GM23338 (cell line): ENCODE measurements around the gene DEPDC5.

ENCODE experiments used
- CREB1 ChIP-seq: fragments of 250-450 bp; sonication (Bioruptor Pico); IDR thresholded peaks from 2 replicates; pipeline ENCODE4 v1.5.0; 2020; ENCODE audit warnings: low read depth, mild to moderate bottlenecking, moderate library complexity
- CTCF ChIP-seq, 2 experiments: fragments of 200-600 bp in 1 of 2; sonication (generic) in 1 of 2; conservative IDR thresholded peaks; 2 replicates each; pipeline versions ENCODE4 v1.5.1 to v1.6.1; 2016 to 2017; ENCODE audit warnings: antibody characterized with exemption in 2 of 2, low read depth in 2 of 2, mild to moderate bottlenecking in 2 of 2, moderate library complexity in 1 of 2
- EZH2 ChIP-seq: fragments of 200-600 bp; sonication (generic); IDR thresholded peaks from one replicate; pipeline ENCODE4 v1.8.0; 2017; ENCODE audit warnings: antibody characterized with exemption, mild to moderate bottlenecking, low read depth; ENCODE audit not compliant: unreplicated experiment
- EZH2phosphoT487 ChIP-seq: fragments of 200-600 bp; sonication (generic); IDR thresholded peaks from one replicate; pipeline ENCODE4 v1.8.1; 2018; ENCODE audit warnings: antibody characterized with exemption; ENCODE audit not compliant: unreplicated experiment
- POLR2AphosphoS5 ChIP-seq: IDR thresholded peaks from 2 replicates; pipeline ENCODE4 v1.6.1; 2016; ENCODE audit warnings: antibody characterized with exemption, low read depth
- REST ChIP-seq: IDR thresholded peaks from one replicate; pipeline ENCODE4 v1.6.1; 2018; ENCODE audit warnings: antibody characterized with exemption; ENCODE audit not compliant: unreplicated experiment

- no peak for TF ChIP-seq EZH2
- no peak for TF ChIP-seq CTCF (conservative IDR thresholded peaks at IDR 0.05; ENCODE audit: low read depth in 2 of 2)
- TF ChIP-seq REST: no peak
- TF ChIP-seq EZH2phosphoT487: no peak
- TF ChIP-seq POLR2AphosphoS5: no peak
- TF ChIP-seq CREB1: no peak
Measured at GRCh38 chr22:31757265-31757664, 3.4 kb downstream of the DEPDC5 start.
